ENCODE results near the gene PLEK. TPM values are rescaled to one million over a fixed set of nuclear protein-coding genes. Genes with fewer than 3 reads are reported as not detected.

Gene PLEK
- total RNA-seq, 1 experiment from 2014 or later = 0.25 TPM

GRCh38 chr2:68414876-68415275 is 49.8 kb downstream of the PLEK start:
- DNase-seq (ENCODE audit: low read depth) = no peak

GRCh38 chr2:68415521-68415920 is 50.4 kb downstream of the PLEK start:
- DNase-seq (ENCODE audit: low read depth) = no peak

- no peak for DNase-seq (ENCODE audit: low read depth)
Measured at GRCh38 chr2:68416081-68416675, 51.1 kb downstream of the PLEK start.

GRCh38 chr2:68417926-68418325 is 52.8 kb downstream of the PLEK start:
- no peak for DNase-seq (ENCODE audit: low read depth)

- no peak for DNase-seq (ENCODE audit: low read depth)
Measured at GRCh38 chr2:68418419-68418818, 53.3 kb downstream of the PLEK start.

GRCh38 chr2:68418855-68419254 is 53.8 kb downstream of the PLEK start:
- no peak for DNase-seq (ENCODE audit: low read depth)

- no peak for DNase-seq (ENCODE audit: low read depth)
Measured at GRCh38 chr2:68420254-68420910, 55.3 kb downstream of the PLEK start.

GRCh38 chr2:68423966-68424650 is 59.0 kb downstream of the PLEK start:
- peak; percentile 42 for DNase-seq (ENCODE audit: low read depth)

- no peak for DNase-seq (ENCODE audit: low read depth)
Measured at GRCh38 chr2:68425503-68425902, 60.4 kb downstream of the PLEK start.

- DNase-seq (ENCODE audit: low read depth) = no peak
Measured at GRCh38 chr2:68426446-68426845, 61.4 kb downstream of the PLEK start.

- peak; percentile 50 for DNase-seq (ENCODE audit: low read depth)
Measured at GRCh38 chr2:68426848-68427579, 61.9 kb downstream of the PLEK start.

GRCh38 chr2:68428126-68428525 is 63.0 kb downstream of the PLEK start:
- DNase-seq (ENCODE audit: low read depth) = no peak

GRCh38 chr2:68428746-68429145 is 63.7 kb downstream of the PLEK start:
- DNase-seq (ENCODE audit: low read depth) = no peak

GRCh38 chr2:68429311-68429826 is 64.3 kb downstream of the PLEK start:
- DNase-seq (ENCODE audit: low read depth) = no peak

GRCh38 chr2:68431316-68431972 is 66.4 kb downstream of the PLEK start:
- no peak for DNase-seq (ENCODE audit: low read depth)

- no peak for DNase-seq (ENCODE audit: low read depth)
Measured at GRCh38 chr2:68432696-68433658, 67.9 kb downstream of the PLEK start.

GRCh38 chr2:68434981-68435380 is 69.9 kb downstream of the PLEK start:
- DNase-seq (ENCODE audit: low read depth) = no peak

- DNase-seq (ENCODE audit: low read depth) = no peak
Measured at GRCh38 chr2:68435615-68436014, 70.5 kb downstream of the PLEK start.

- no peak for DNase-seq (ENCODE audit: low read depth)
Measured at GRCh38 chr2:68436270-68436669, 71.2 kb downstream of the PLEK start.

- DNase-seq (ENCODE audit: low read depth) = no peak
Measured at GRCh38 chr2:68438455-68439303, 73.6 kb downstream of the PLEK start.
